ENCODE data around the gene ADAM17. TPM values are rescaled to one million over a fixed set of nuclear protein-coding genes. Genes with fewer than 3 reads are reported as not detected.
"Not testable (repeated sequence)": the region's sequence is repeated elsewhere in the genome, so short reads cannot be mapped to it uniquely, and the experiment has no call there.

Gene ADAM17
- total RNA-seq, 4 donors from 2014 or later: 30.6 to 50.9 (median 42.6) TPM

DNA sequence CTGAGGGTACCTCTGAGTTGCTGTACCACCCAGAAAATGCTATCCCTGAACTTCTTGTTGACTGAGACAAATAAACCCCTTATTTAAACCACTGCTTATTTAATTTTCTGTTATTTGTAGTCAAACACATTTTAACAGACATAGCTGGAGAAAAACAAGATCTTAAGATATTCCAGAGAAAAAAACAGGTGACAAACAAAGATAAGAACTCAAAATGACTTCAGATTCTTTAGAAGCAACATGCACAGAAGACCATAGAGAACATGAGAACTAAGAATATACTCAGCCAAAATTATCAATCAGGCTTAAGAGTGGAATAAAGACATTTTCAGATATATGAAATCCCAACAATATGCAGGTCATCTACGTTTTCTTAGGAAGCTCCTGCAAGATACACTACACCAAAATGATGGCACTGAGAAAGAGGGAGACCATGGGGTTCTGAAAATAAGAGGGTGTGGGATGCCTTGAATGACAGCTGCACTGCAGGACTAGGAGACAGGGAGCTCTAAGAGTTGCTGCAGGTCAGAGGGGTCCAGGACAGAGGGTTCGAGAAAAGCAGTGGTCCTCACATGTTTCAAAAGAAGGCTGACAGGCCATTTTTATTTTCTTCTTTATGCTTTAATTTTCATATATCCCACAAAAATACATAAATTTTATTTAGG, 38.4 kb downstream of the ADAM17 start:
- H3K36me3 ChIP-seq: peaks cover 0 to 95% (median 0%) of the 10 kb centered on the region in 3 donors
- H3K4me1 ChIP-seq: peaks cover 0 to 8% (median 0%) of the 10 kb centered on the region in 4 donors
- TF ChIP-seq POLR2A (IDR thresholded peaks at IDR 0.05) (no peak), EP300 (IDR thresholded peaks at IDR 0.05) (no peak)
- TF ChIP-seq, protein P1, sequence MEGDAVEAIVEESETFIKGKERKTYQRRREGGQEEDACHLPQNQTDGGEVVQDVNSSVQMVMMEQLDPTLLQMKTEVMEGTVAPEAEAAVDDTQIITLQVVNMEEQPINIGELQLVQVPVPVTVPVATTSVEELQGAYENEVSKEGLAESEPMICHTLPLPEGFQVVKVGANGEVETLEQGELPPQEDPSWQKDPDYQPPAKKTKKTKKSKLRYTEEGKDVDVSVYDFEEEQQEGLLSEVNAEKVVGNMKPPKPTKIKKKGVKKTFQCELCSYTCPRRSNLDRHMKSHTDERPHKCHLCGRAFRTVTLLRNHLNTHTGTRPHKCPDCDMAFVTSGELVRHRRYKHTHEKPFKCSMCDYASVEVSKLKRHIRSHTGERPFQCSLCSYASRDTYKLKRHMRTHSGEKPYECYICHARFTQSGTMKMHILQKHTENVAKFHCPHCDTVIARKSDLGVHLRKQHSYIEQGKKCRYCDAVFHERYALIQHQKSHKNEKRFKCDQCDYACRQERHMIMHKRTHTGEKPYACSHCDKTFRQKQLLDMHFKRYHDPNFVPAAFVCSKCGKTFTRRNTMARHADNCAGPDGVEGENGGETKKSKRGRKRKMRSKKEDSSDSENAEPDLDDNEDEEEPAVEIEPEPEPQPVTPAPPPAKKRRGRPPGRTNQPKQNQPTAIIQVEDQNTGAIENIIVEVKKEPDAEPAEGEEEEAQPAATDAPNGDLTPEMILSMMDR (IDR thresholded peaks at IDR 0.05): no peak
- DNase-seq (ENCODE audit: low spot score in 2 of 2): no peak
- no peak overlapping the region for H3K4me3 ChIP-seq
- whole genome bisulfite sequencing, 2 donors: 92 to 94% methylated on average over 2 of the region's 2 CpGs
- no peak overlapping the region for H3K27ac ChIP-seq
- H3K27me3 ChIP-seq: no peaks in the 10 kb centered on the region
- H3K9me3 ChIP-seq: no peaks in the 10 kb centered on the region

DNA sequence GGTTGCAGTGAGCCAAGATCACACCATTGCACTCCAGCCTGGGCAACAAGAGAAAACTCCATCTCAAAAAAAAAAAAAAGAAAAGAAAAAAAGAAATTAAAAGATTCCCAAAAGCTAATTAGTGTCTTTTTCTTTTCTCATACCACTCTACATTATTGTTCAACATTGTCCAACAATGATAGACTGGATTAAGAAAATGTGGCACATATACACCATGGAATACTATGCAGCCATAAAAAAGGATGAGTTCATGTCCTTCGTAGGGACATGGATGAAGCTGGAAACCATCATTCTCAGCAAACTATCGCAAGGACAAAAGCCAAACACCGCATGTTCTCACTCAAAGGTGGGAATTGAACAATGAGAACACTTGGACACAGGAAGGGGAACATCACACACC, 41.7 kb downstream of the ADAM17 start:
- H3K36me3 ChIP-seq: peaks cover 0 to 77% (median 0%) of the 10 kb centered on the region in 3 donors
- WGBS, 2 donors: 95 to 97% methylated on average over 3 of the region's 3 CpGs

DNA sequence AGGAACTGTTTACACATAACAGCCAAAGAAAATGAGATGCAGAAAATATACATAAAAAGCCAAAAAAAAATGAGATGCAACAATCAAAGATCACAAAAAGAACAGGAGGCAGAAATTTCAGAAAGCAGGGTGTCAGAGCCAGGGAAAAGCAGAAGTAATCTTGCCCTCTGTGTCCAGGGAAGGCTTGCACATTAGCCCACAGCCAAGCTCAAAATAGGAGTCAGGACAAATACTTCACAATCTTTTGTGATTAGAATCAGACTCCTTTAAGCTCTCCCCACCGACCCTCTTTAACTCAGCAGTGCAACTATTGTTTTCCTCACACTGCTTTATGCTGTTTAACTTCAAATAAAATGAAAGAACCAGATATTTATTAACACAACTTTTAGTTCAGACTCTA, 46.7 kb downstream of the ADAM17 start:
- H3K4me1 ChIP-seq: peaks cover 0 to 23% (median 0%) of the 10 kb centered on the region in 4 donors
- H3K9me3 ChIP-seq: no peaks in the 10 kb centered on the region
- peaks cover 0 to 70% (median 7%) of the 10 kb centered on the region in 3 donors for H3K36me3 ChIP-seq
- peak overlapping the region in 1 of 4 donors; percentile 44 for H3K27ac ChIP-seq
- TF ChIP-seq, protein P1 (IDR thresholded peaks at IDR 0.05): no peak
- TF ChIP-seq EP300 (IDR thresholded peaks at IDR 0.05) (no peak), POLR2A (IDR thresholded peaks at IDR 0.05) (no peak)
- no peaks in the 10 kb centered on the region for H3K27me3 ChIP-seq
- WGBS, 2 donors: 8 to 25% methylated on average over 1 of the region's 1 CpG
- DNase-seq (ENCODE audit: low spot score in 2 of 2): no peak
- no peak overlapping the region for H3K4me3 ChIP-seq

More for the DNA sequence above, 41.7 kb downstream of the ADAM17 start:
- not testable (repeated sequence) for H3K9me3 ChIP-seq; H3K27me3 ChIP-seq; H3K27ac ChIP-seq; H3K4me3 ChIP-seq; DNase-seq (ENCODE audit: low spot score in 2 of 2)
- peaks cover 0 to 19% (median 0%) of the 10 kb centered on the region in 4 donors for H3K4me1 ChIP-seq

DNA sequence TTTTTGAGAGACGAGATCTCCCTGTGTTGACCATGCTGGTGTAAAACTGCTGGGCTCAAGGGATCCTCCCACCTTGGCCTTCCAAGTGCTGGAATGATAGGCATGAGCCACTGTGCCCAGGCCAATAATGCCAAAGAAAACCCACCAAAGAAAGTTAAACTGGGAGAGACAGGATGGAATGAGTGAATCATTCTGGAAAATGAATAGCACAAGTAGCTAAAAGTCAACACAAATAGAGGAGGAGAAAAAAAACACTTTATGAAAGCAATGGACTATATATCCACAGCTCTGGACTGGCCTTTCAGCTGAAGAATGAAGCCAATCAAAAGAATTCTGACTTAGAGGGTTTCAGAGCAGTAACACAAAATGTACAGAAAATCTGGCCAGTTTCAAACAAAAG, 57.4 kb downstream of the ADAM17 start:
- H3K36me3 ChIP-seq: peaks cover 0 to 75% (median 0%) of the 10 kb centered on the region in 3 donors
- no peak for DNase-seq (ENCODE audit: low spot score in 2 of 2)

DNA sequence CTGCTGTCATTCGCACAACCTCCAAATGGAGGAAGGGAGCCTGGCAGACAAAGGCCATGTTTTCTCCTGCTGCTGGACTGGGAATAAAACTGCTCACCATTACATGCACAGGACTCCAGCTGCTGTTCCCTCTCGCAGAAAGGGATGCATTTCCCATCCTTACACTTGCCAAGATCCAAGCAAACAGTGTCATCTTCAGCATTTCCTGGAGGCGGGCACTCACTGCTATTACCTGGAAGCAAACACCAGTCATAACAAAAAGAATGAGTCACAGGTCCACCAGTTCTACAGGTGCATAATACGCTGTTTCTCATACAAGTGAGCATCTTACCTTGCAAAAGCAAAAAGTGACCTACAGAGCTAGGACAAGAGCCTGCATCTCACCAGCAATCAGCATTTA, 58.6 kb downstream of the ADAM17 start:
- DNase-seq (ENCODE audit: low spot score in 2 of 2): no peak
- Histone ChIP-seq H3K27ac (no peak overlapping the region), H3K9me3 (no peaks in the 10 kb centered on the region), H3K36me3 (peaks cover 0 to 76% (median 0%) of the 10 kb centered on the region in 3 donors), H3K27me3 (no peaks in the 10 kb centered on the region), H3K4me1 (peaks cover 0 to 15% (median 0%) of the 10 kb centered on the region in 4 donors), H3K4me3 (no peak overlapping the region)
- 94 to 95% methylated on average over 4 of the region's 4 CpGs for WGBS, 2 donors
- TF ChIP-seq POLR2A (IDR thresholded peaks at IDR 0.05) (no peak), EP300 (IDR thresholded peaks at IDR 0.05) (no peak)
- TF ChIP-seq, protein P1 (IDR thresholded peaks at IDR 0.05): no peak

More for the DNA sequence above, 57.4 kb downstream of the ADAM17 start:
- peaks cover 0 to 15% (median 0%) of the 10 kb centered on the region in 4 donors for H3K4me1 ChIP-seq
- no peak for TF ChIP-seq POLR2A (IDR thresholded peaks at IDR 0.05)
- TF ChIP-seq, protein P1 (IDR thresholded peaks at IDR 0.05): no peak
- no peak for TF ChIP-seq EP300 (IDR thresholded peaks at IDR 0.05)
- no peak overlapping the region for H3K4me3 ChIP-seq
- no peaks in the 10 kb centered on the region for H3K9me3 ChIP-seq
- 38 to 42% methylated on average over 1 of the region's 1 CpG for WGBS, 2 donors
- H3K27me3 ChIP-seq: no peaks in the 10 kb centered on the region
- peak overlapping the region in 2 of 4 donors; percentile 21 to 23 for H3K27ac ChIP-seq
